Measurements from ENCODE around the gene CHST1.

Gene CHST1, protein sequence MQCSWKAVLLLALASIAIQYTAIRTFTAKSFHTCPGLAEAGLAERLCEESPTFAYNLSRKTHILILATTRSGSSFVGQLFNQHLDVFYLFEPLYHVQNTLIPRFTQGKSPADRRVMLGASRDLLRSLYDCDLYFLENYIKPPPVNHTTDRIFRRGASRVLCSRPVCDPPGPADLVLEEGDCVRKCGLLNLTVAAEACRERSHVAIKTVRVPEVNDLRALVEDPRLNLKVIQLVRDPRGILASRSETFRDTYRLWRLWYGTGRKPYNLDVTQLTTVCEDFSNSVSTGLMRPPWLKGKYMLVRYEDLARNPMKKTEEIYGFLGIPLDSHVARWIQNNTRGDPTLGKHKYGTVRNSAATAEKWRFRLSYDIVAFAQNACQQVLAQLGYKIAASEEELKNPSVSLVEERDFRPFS

GRCh38 chr11:45665206-45665932 is at the start of gene CHST1:
TSS of gene CHST1 (minus strand) at chr11:45665622. CDS start at chr11:45650923, 14,699 bp downstream.
- DNase-seq (ENCODE audit: low spot score), result peak; percentile 41

DNA sequence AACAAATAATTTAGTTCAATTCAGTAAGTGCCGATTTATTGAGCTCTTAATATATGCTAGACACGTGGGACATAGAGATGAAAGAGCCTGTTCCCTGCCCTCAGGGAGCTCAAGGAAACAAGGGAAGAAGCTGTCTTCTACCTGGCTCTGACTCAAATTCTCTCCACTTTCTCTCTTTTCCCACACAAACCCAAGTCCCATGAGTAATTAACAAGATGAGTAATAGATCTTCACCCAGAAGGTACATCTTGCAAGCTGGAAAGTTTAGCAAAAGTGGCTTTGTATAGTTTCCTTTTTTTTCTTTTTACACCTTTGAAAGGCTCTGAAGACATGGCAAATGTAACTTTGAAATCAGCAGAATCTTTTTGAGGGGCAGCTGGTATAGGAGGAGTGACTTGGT is 48.2 kb upstream of the CHST1 start:
- no peak for DNase-seq (ENCODE audit: low spot score)

- DNase-seq (ENCODE audit: low spot score), result no peak
These were observed 45.1 kb upstream of the CHST1 start for GRCh38 chr11:45710561-45710960.

DNA sequence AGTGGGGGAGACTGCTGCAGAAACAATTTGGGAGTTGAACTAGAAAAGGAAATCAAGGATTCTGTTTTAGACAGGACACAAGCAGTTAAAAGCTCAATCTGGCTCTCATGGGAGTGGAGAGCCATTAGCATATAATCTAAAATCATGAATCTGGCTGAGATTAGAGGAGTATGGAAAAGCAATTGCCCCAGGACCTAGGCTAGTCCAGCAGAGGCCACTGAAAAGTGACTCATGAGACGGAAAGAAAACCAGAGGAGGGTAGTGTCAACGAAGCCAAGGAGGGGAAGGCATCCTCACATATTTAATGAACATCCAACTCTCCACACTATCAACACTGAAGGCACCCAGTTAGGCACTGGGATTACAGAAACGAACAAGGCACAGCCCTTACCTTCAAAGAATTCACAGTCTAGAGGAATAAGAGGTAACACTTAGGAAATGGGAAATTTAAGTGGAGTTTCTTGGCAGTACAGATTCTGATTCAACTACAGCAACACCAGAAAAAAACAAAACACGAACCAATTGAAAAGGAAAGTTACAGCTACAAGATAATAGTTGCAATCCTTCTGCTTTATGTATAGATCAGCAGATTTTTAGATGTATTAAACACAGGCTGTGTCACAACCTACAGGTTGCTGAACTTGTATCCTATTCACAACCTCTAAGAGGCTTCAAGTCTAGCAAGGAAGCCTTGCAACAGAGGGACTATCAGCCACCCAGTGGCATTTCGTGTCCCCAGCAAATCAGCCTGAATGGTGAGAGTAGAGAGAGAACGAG is 43.7 kb upstream of the CHST1 start:
- no peak for DNase-seq (ENCODE audit: low spot score)

GRCh38 chr11:45704635-45705034 is 39.2 kb upstream of the CHST1 start:
- no peak for DNase-seq (ENCODE audit: low spot score)

DNA sequence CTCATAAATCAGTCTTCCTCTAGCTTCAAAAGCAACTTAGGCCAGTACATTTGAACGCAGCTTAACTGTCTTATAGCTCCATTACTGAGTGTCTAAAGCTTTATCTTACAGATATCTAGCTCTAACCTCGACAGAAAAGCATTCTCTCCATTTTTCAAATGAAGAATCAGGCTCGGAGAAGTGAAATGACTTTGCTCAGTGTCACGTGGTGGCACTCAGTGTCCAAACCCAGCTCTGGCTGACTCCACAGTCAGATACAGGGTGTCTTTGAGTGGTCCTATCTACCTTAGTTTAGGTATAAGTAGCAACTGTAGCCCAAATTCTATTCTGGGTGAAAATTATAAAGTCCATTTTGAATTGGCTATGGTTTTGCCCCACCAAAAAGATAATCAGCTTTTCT is 38.7 kb upstream of the CHST1 start:
- no peak for DNase-seq (ENCODE audit: low spot score)

DNA sequence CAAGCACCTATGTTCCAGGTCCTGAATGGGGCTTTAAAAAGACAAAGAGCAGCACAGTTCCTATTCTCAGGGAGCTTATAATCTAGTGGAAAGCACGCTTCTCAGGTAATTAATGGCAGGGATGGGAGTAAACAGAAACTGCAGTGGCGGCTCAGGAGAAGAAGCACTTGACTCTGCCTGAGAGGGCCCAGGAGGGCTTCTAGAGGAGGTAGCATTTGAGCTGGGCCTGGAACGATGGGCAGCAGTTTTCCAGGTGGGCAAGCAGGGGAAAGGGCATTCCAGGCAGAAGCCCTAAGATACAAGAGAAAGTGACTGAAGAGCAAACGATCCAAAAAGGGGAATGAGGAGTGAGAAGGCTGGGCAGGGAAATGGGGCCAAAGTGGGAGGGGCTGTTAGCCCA is 37.1 kb upstream of the CHST1 start:
- no peak for DNase-seq (ENCODE audit: low spot score)

GRCh38 chr11:45698777-45699497 is 33.5 kb upstream of the CHST1 start:
- DNase-seq (ENCODE audit: low spot score), result no peak

DNA sequence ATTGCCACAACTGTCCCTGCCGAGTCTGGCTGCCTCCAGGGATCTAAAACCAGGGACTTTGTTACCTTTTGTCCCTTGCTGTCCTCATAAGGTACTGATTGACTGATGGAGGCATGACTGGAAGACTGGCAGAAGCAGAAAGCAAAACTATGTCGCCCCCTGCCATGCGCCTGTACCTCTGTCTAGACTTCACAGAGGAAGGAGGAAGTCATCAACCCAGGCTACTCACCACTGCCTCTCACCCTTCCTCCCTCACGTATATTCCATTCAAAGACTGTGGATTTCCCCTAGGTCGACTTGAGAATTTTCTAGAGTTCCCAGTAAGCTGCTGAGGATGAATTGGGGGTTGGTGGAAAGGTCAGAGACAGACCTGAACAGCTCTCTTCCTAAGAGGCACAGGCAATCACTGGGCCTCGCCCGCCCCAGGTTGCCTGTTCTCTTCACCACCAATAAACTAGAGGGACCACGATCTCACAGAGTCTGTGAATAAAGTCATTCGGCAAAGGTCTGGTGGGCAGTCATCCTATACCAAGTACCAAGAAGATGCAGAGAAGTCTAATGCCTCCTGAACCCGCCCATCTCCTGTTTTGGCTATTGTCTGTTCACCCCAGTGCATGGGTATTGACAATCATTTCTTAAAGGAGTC is 27.5 kb upstream of the CHST1 start:
- no peak for DNase-seq (ENCODE audit: low spot score)

DNA sequence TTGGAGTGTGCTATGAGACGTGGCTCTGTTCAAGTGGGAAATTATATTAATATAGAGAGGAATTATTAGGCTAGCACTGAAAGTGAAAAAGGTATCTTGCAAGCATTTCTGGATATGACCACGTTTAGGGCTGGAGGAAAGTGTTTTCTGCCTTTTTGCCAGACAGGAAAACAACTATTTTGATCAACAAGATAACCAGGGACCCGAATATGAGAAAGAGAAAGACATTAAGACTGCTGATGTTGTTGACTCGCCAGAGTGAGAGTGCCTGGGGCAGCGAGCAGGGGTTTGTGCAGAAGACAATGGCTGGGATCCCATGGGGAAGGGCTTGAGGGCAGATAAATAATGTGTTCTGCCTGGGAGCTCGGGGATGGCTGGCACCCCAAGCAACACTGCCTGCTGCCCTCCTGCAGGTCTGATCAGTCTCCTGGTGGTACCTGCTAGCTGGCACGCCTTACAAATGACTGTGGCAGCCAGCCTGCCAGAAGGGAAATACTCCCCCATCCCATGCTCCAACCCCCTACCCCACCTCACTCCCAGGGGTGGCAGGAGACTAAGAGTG is 23.1 kb upstream of the CHST1 start:
- no peak for DNase-seq (ENCODE audit: low spot score)

DNA sequence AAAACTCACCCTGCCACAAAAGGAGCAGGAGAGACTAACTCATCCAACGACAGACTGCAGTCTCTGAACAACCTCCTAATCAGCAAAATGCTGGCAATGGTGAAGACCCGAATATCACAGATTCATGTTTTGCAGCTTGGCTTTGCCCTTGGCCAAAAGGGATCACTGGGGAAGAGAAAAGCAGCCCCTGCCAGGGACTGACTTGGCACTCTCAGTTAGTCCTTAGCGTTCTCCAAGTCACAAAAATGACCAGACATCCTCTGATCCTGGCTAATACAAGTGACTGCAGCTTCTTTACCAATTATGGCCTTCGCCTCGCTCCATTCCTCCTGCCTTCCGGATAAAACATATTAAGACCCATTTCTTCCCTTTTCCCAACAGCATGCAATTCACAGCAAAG is 22.4 kb upstream of the CHST1 start:
- DNase-seq (ENCODE audit: low spot score), result no peak

DNA sequence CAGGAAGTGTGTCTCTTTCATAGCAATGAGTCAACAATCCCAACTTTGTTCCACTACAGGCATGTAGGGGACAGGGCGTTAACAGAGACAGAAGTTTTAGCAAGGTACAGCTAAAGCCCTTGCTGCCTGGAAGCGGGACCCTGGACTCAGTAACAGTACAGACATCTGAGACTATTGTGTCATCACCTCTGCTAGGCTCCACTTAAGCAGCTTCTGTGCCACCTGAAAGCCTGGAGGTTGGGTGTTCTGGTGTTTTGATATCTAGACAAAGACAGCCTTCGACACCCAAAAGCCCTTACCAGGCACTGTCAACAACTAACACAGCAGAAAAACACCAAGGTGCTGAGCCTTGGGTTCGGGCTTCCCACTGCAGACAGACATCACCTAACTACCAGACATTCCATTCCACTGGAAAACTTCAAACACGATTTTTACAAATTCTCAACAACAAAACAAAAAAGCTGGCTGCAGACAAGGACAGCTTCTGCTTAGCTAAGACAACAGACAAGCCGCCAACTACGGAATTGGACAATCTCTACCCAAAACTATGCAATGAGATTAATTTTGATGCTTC is 20.6 kb upstream of the CHST1 start:
- DNase-seq (ENCODE audit: low spot score), result no peak

DNA sequence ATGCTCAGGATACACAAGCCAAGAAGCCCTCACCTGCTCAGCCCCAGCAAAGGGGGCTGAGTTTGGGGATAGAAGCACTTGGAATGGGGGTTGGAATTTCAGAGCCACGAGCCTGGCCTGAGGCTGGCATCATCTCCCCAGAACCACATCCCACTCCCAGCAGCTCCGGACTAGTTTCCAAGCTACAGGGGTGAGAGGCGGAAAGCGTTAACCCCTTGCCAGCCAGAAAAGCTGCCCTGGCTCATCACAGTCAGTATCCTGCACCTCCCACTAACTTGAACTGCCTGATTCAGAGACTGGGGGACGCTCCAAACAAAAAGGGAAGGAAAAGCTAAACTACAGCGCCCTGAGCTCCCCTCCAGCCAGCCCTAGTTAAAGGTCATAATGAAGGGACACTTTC is 19.0 kb upstream of the CHST1 start:
- no peak for DNase-seq (ENCODE audit: low spot score)

DNA sequence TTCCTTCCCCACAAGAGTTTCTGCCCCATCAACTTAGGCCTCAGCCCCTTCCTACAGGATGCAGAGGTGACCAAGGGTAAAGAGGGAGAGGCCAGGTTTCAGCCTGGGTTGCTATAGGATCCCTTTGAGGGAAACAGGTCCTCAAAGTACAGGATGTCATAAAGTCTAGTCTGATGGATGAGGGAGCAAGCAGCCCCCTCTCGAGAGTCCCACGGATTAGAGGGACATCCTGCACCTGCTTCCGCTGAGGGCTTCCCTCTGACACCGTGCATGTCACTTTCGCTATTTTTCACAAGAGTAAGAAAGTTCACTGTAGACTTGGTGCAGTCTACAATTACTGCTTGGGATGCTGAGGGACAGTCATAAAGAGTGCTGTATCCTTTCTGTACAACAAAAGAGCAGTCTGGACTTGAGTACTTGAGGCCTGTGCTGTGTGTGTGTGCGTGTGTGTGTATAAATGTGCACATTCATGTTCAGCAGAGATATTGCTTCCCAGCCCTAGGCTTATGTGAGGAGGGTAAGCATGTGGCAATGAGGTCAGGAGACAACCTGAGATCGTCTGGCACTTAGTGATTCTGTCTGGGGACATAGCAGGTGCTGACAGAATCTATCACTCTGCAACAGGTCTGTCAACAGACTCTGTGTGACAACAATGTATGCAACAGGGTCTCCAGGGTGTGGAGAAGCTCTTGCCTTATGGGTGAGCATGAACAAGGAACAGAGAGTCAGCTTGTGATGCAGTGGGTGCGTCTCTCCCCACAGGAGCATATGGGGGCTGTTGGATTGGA is 18.0 kb upstream of the CHST1 start:
- DNase-seq (ENCODE audit: low spot score), result no peak

- no peak for DNase-seq (ENCODE audit: low spot score)
These were observed 14.4 kb upstream of the CHST1 start for GRCh38 chr11:45679806-45680205.

GRCh38 chr11:45678976-45679375 is 13.6 kb upstream of the CHST1 start:
- no peak for DNase-seq (ENCODE audit: low spot score)

GRCh38 chr11:45677770-45678512 is 12.5 kb upstream of the CHST1 start:
- no peak for DNase-seq (ENCODE audit: low spot score)

GRCh38 chr11:45676522-45677095 is 11.2 kb upstream of the CHST1 start:
- no peak for DNase-seq (ENCODE audit: low spot score)

GRCh38 chr11:45675646-45676045 is 10.2 kb upstream of the CHST1 start:
- DNase-seq (ENCODE audit: low spot score), result no peak
